NCI-H1436 (cell line): ENCODE data around the gene LRRC52.
"Not testable (repeated sequence)": the region's sequence is repeated elsewhere in the genome, so short reads cannot be mapped to it uniquely, and the experiment has no call there.

Source experiments
- DNase-seq: peaks from one replicate; lab custom pipeline; 2025; lab: John Stamatoyannopoulos, UW

LRRC52 gene

GRCh38 chr1:165581926-165582325 lies 38.1 kb downstream of the LRRC52 start:
- DNase-seq, result no peak

GRCh38 chr1:165586398-165586797 lies 42.6 kb downstream of the LRRC52 start:
- no peak for DNase-seq

- DNase-seq, result not testable (repeated sequence)
Observed at GRCh38 chr1:165591391-165591790, 47.6 kb downstream of the LRRC52 start.

- DNase-seq, result peak; percentile 49
Observed at GRCh38 chr1:165592945-165593823, 49.4 kb downstream of the LRRC52 start.

GRCh38 chr1:165595246-165595938 lies 51.6 kb downstream of the LRRC52 start:
- no peak for DNase-seq

- DNase-seq, result peak; percentile 96
Observed at GRCh38 chr1:165597883-165598675, 54.3 kb downstream of the LRRC52 start.

GRCh38 chr1:165598676-165599059 lies 54.9 kb downstream of the LRRC52 start:
- DNase-seq, result peak; percentile 2

GRCh38 chr1:165600793-165601192 lies 57.0 kb downstream of the LRRC52 start:
- no peak for DNase-seq

GRCh38 chr1:165603810-165604209 lies 60.0 kb downstream of the LRRC52 start:
- DNase-seq, result no peak

GRCh38 chr1:165605246-165605645 lies 61.4 kb downstream of the LRRC52 start:
- no peak for DNase-seq

GRCh38 chr1:165606676-165607075 lies 62.9 kb downstream of the LRRC52 start:
- not testable (repeated sequence) for DNase-seq

- DNase-seq, result no peak
Observed at GRCh38 chr1:165610866-165611265, 67.1 kb downstream of the LRRC52 start.

- DNase-seq, result no peak
Observed at GRCh38 chr1:165612062-165612461, 68.3 kb downstream of the LRRC52 start.
